ENCODE results near the gene PRMT2. TPM values are rescaled to one million over a fixed set of nuclear protein-coding genes. Genes with fewer than 3 reads are reported as not detected.

PRMT2 gene
- total and polyA plus RNA-seq, 2 experiments from 2014 or later: 79.7 to 108 TPM

DNA sequence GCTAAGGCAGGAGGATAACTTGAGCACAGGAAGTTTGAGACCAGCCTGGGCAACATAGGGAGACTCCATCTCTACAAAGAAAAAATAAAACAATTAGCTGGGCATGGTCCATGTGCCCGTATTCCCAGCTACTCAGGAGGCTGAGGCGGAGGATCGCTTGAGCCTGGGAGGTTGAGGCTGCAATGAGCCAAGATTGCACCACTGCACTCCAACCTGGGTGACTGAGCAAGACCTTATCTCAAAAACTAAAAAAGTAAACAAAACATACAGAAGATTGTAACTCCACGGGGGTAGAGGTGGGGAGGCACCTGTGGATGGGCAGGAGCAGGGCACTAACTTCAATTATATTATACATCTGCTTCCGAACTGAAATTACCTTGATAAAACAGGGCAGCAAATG is 35.2 kb upstream of the PRMT2 start:
- H3K4me2 ChIP-seq: no peak overlapping the region
- peaks cover 6% of the 10 kb centered on the region for H3K4me1 ChIP-seq (ENCODE audit: insufficient read depth)
- no peak overlapping the region for H3K4me3 ChIP-seq
- no peaks in the 10 kb centered on the region for H3K9me3 ChIP-seq (ENCODE audit: low read depth)
- no peaks in the 10 kb centered on the region for H3K79me2 ChIP-seq
- no peaks in the 10 kb centered on the region for H3K36me3 ChIP-seq (replicated peaks; ENCODE audit: insufficient read depth, low read depth)
- no peak overlapping the region for H3K27ac ChIP-seq
- no peaks in the 10 kb centered on the region for H3K27me3 ChIP-seq
- TF ChIP-seq EZH2 (IDR thresholded peaks at IDR 0.05; ENCODE audit: borderline replicate concordance) (no peak), EZH2phosphoT487 (IDR thresholded peaks at IDR 0.05; ENCODE audit: low read depth, severe bottlenecking, unreplicated experiment) (no peak)
- TF ChIP-seq, protein P1, sequence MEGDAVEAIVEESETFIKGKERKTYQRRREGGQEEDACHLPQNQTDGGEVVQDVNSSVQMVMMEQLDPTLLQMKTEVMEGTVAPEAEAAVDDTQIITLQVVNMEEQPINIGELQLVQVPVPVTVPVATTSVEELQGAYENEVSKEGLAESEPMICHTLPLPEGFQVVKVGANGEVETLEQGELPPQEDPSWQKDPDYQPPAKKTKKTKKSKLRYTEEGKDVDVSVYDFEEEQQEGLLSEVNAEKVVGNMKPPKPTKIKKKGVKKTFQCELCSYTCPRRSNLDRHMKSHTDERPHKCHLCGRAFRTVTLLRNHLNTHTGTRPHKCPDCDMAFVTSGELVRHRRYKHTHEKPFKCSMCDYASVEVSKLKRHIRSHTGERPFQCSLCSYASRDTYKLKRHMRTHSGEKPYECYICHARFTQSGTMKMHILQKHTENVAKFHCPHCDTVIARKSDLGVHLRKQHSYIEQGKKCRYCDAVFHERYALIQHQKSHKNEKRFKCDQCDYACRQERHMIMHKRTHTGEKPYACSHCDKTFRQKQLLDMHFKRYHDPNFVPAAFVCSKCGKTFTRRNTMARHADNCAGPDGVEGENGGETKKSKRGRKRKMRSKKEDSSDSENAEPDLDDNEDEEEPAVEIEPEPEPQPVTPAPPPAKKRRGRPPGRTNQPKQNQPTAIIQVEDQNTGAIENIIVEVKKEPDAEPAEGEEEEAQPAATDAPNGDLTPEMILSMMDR (IDR thresholded peaks at IDR 0.05; ENCODE audit: poor library complexity): no peak
- no peaks in the 10 kb centered on the region for H3K9me2 ChIP-seq (replicated peaks; ENCODE audit: insufficient read depth)
- no peak overlapping the region for H2AFZ ChIP-seq
- no peak for DNase-seq (ENCODE audit: low spot score)
- 75% methylated on average over 5 of the region's 5 CpGs for WGBS (ENCODE audit: low lambda C conversion rate, missing lambda C conversion rate)
- H4K20me1 ChIP-seq (ENCODE audit: insufficient read depth, poor library complexity, severe bottlenecking): no peaks in the 10 kb centered on the region

DNA sequence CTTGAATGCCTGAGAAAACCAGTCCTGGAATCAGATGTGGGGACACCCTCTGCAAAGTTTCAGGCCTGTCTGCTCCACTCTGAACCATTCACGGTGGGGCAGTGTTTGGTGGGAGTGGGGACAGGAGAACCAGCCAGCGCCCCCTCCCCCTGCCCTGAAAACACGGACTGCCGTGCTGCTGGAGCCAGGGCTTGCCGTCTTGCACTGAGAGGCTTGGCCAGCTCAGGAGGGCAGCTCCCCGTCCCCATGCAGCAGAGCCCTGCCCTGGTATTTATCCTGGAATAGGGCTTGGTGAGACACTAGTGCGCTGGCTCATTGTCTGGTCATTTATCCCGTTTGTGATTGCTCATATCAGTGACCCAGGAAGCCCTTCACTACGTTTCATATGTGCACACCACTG is 34.5 kb upstream of the PRMT2 start:
- H3K4me2 ChIP-seq: no peak overlapping the region

DNA sequence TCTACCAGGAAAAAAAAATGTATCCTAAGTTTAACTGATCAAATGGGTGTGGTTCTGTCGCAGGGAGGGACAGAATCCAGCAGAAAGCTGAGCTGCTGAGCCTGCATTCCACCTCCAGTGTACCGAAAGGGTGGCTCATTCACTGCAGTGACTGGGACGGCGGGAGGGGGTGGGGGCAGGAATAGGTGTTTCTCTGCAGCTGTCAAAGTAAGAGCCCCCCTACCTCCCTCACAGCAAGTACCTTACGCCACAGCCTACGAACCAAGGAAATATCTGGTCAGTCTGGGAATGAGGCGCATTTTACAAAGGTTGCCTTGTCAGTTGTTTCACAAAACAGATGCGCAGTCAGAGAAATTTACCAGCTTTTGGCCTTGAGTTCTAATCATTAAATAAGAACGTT is 32.2 kb upstream of the PRMT2 start:
- Histone ChIP-seq H4K20me1 (ENCODE audit: insufficient read depth, poor library complexity, severe bottlenecking) (no peaks in the 10 kb centered on the region), H3K9me3 (ENCODE audit: low read depth) (no peaks in the 10 kb centered on the region), H3K79me2 (no peaks in the 10 kb centered on the region), H3K27ac (no peak overlapping the region), H3K27me3 (no peaks in the 10 kb centered on the region), H3K9me2 (replicated peaks; ENCODE audit: insufficient read depth) (no peaks in the 10 kb centered on the region), H3K4me3 (no peak overlapping the region), H3K4me1 (ENCODE audit: insufficient read depth) (peaks cover 6% of the 10 kb centered on the region), H3K36me3 (replicated peaks; ENCODE audit: insufficient read depth, low read depth) (no peaks in the 10 kb centered on the region), H2AFZ (no peak overlapping the region), H3K4me2 (no peak overlapping the region)
- no peak for TF ChIP-seq EZH2phosphoT487 (IDR thresholded peaks at IDR 0.05; ENCODE audit: low read depth, severe bottlenecking, unreplicated experiment)
- TF ChIP-seq EZH2 (IDR thresholded peaks at IDR 0.05; ENCODE audit: borderline replicate concordance): no peak
- TF ChIP-seq, protein P1 (IDR thresholded peaks at IDR 0.05; ENCODE audit: poor library complexity): no peak
- 35% methylated on average over 9 of the region's 9 CpGs for WGBS (ENCODE audit: low lambda C conversion rate, missing lambda C conversion rate)
- DNase-seq (ENCODE audit: low spot score): no peak

More for the DNA sequence above, 34.5 kb upstream of the PRMT2 start:
- H3K27ac ChIP-seq: no peak overlapping the region
- H2AFZ ChIP-seq: no peak overlapping the region
- H3K79me2 ChIP-seq: no peaks in the 10 kb centered on the region
- WGBS (ENCODE audit: low lambda C conversion rate, missing lambda C conversion rate): 72% methylated on average over 9 of the region's 9 CpGs
- no peak for TF ChIP-seq EZH2phosphoT487 (IDR thresholded peaks at IDR 0.05; ENCODE audit: low read depth, severe bottlenecking, unreplicated experiment)
- TF ChIP-seq, protein P1 (IDR thresholded peaks at IDR 0.05; ENCODE audit: poor library complexity): no peak
- no peak for TF ChIP-seq EZH2 (IDR thresholded peaks at IDR 0.05; ENCODE audit: borderline replicate concordance)
- H3K27me3 ChIP-seq: no peaks in the 10 kb centered on the region
- H3K4me3 ChIP-seq: no peak overlapping the region
- peaks cover 6% of the 10 kb centered on the region for H3K4me1 ChIP-seq (ENCODE audit: insufficient read depth)
- no peaks in the 10 kb centered on the region for H3K36me3 ChIP-seq (replicated peaks; ENCODE audit: insufficient read depth, low read depth)
- H4K20me1 ChIP-seq (ENCODE audit: insufficient read depth, poor library complexity, severe bottlenecking): no peaks in the 10 kb centered on the region
- no peaks in the 10 kb centered on the region for H3K9me2 ChIP-seq (replicated peaks; ENCODE audit: insufficient read depth)
- H3K9me3 ChIP-seq (ENCODE audit: low read depth): no peaks in the 10 kb centered on the region
- no peak for DNase-seq (ENCODE audit: low spot score)
